Neural cell (in vitro differentiated cells): ENCODE results near the gene SLC24A5. TPM values are rescaled to one million over a fixed set of nuclear protein-coding genes. Genes with fewer than 3 reads are reported as not detected.
A peak's percentile ranks its signal among the peaks of the same experiment; 100 is the strongest.

ENCODE experiments used
- H2AFZ ChIP-seq: fragments of 200-600, 300-800 bp; sonication (generic), shearing (Covaris generic); 2 replicates; pipeline ENCODE4 v1.6.0; 2014; ENCODE audit warnings: low read depth, mild to moderate bottlenecking, antibody characterized with exemption, low read length, moderate library complexity
- H3F3A ChIP-seq: fragments of 200-600 bp; shearing (Covaris generic); 2 replicates; pipeline ENCODE4 v1.6.1; 2016; ENCODE audit warnings: mild to moderate bottlenecking, moderate library complexity, mixed read lengths, antibody characterized with exemption, low read length; ENCODE audit not compliant: insufficient read depth, poor library complexity, severe bottlenecking
- H3K27ac ChIP-seq: fragments of 200-600, 300-800 bp; sonication (generic), shearing (Covaris generic); 2 replicates; pipeline ENCODE4 v1.5.1; 2014; ENCODE audit warnings: mild to moderate bottlenecking, low read length, moderate library complexity
- H3K27me3 ChIP-seq: fragments of 300-800, 200-600 bp; sonication (generic), shearing (Covaris generic); 2 replicates; pipeline ENCODE4 v1.6.0; 2014; ENCODE audit warnings: mild to moderate bottlenecking, low read depth, low read length, moderate library complexity; ENCODE audit not compliant: insufficient read depth
- H3K36me3 ChIP-seq: fragments of 300-800, 200-600 bp; sonication (generic), shearing (Covaris generic); 2 replicates; pipeline ENCODE4 v1.5.1; 2014; ENCODE audit warnings: mild to moderate bottlenecking, antibody characterized with exemption, low read length, moderate library complexity; ENCODE audit not compliant: insufficient read depth
- H3K4me2 ChIP-seq: fragments of 300-800, 200-600 bp; sonication (generic), shearing (Covaris generic); 2 replicates; pipeline ENCODE4 v1.6.0; 2014; ENCODE audit warnings: mild to moderate bottlenecking, low read length
- H3K4me3 ChIP-seq: fragments of 300-800, 200-600 bp; sonication (generic), shearing (Covaris generic); 2 replicates; pipeline ENCODE4 v1.5.1; 2014; ENCODE audit warnings: mild to moderate bottlenecking, low read length, moderate library complexity
- H3K79me2 ChIP-seq: fragments of 200-600 bp; shearing (Covaris generic); replicated peaks from 2 replicates; pipeline ENCODE4 v1.6.0; 2014; ENCODE audit warnings: mild to moderate bottlenecking, low read length, moderate library complexity; ENCODE audit not compliant: insufficient read depth
- H3K9ac ChIP-seq: fragments of 300-800, 200-600 bp; sonication (generic), shearing (Covaris generic); 2 replicates; pipeline ENCODE4 v1.6.1; 2016; ENCODE audit warnings: mild to moderate bottlenecking, low read length, mixed read lengths
- H3K9me2 ChIP-seq: fragments of 200-600 bp; shearing (Covaris generic); 2 replicates; pipeline ENCODE4 v1.6.1; 2016; ENCODE audit warnings: mild to moderate bottlenecking, low read length, mixed read lengths; ENCODE audit not compliant: insufficient read depth
- H3K9me3 ChIP-seq: fragments of 200-600, 300-800 bp; sonication (generic), shearing (Covaris generic); 2 replicates; pipeline ENCODE4 v1.6.1; 2016; ENCODE audit warnings: mild to moderate bottlenecking, mixed run types, low read length, moderate library complexity, mixed read lengths
- H4K20me1 ChIP-seq: fragments of 200-600 bp; shearing (Covaris generic); 2 replicates; pipeline ENCODE4 v1.6.1; 2016; ENCODE audit warnings: mild to moderate bottlenecking, mixed run types; ENCODE audit not compliant: insufficient read depth
- EP300 ChIP-seq: fragments of 450-650 bp; conservative IDR thresholded peaks from 2 replicates; pipeline ENCODE4 v1.6.1; 2014; ENCODE audit warnings: antibody characterized with exemption, mild to moderate bottlenecking, moderate library complexity; ENCODE audit not compliant: poor library complexity, severe bottlenecking
- EZH2 ChIP-seq: fragments of 200-600, 300-800 bp; shearing (Covaris generic), sonication (generic); IDR thresholded peaks from 2 replicates; pipeline ENCODE4 v1.6.1; 2014; ENCODE audit warnings: antibody characterized with exemption, low read length, borderline replicate concordance, mild to moderate bottlenecking; ENCODE audit not compliant: insufficient read depth, poor library complexity, severe bottlenecking
- MXI1 ChIP-seq: fragments of 450-650 bp; conservative IDR thresholded peaks from 2 replicates; pipeline ENCODE4 v1.6.1; 2014; ENCODE audit warnings: antibody characterized with exemption, mild to moderate bottlenecking; ENCODE audit not compliant: poor library complexity, severe bottlenecking
- RAD21 ChIP-seq: fragments of 450-650 bp; conservative IDR thresholded peaks from 2 replicates; pipeline ENCODE4 v1.6.1; 2014; ENCODE audit warnings: antibody characterized with exemption, mild to moderate bottlenecking, moderate library complexity
- SMC3 ChIP-seq: fragments of 450-650 bp; conservative IDR thresholded peaks from 2 replicates; pipeline ENCODE4 v1.6.1; 2014; ENCODE audit warnings: antibody characterized with exemption, mild to moderate bottlenecking, moderate library complexity; ENCODE audit not compliant: poor library complexity
- TAF1 ChIP-seq: IDR thresholded peaks from 2 replicates; pipeline ENCODE4 v1.6.1; 2012; ENCODE audit warnings: low read depth
- polyA plus RNA-seq: library from polyadenylated mRNA; depleted of rRNA; stranded (reverse); fragments of >200 nt; gene quantifications from 2 replicates; pipeline ENCODE4 v1.2.3, GENCODE V29; 2014
- TF ChIP-seq, protein P1 (sequence below): fragments of 450-650 bp; IDR thresholded peaks from 2 replicates; pipeline ENCODE4 v1.5.1; 2014; ENCODE audit warnings: antibody characterized with exemption, mild to moderate bottlenecking, moderate library complexity; ENCODE audit not compliant: poor library complexity, severe bottlenecking
- TF ChIP-seq, protein P2 (sequence below): IDR thresholded peaks from 2 replicates; pipeline ENCODE4 v1.6.1; 2012; ENCODE audit warnings: borderline replicate concordance

SLC24A5 gene
- polyA plus RNA-seq, 1 donor from 2014 or later: 0.78 TPM

DNA sequence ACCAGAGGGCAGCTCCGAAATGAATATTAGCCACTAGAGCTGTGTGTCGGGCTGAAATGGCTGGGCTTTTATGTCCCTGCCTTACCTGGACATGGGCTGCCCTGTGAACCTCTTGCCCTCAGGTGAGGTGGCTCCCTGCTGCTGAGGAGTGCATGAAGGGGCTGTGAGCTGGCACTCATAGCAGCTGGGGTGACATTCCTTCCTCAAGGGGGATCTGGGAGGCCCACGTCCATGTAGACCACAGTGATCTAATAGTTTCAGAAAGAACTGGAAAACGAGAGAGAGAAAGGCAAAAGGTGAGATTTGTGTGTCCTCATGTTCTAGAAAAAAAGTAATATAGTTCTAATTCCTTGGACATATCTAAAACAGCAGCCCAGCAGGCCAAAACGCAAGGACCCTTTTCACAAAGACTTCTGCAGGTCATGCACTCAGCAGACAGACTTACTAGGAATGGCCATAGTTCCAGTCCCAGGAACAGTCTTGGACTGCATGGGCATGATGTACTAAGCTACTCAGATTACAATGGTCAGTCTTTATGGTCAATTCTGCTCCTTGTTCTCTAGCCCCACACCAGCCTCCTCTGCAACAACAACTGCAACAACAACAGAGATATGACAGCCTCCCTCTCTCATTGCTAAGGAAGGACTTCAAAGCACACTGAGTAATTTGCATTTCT is 10.8 kb upstream of the SLC24A5 start:
- Histone ChIP-seq H3K79me2 (no peaks in the 10 kb centered on the region), H3K4me2 (no peak overlapping the region), H3K4me3 (no peak overlapping the region), H3K9ac (no peak overlapping the region), H3K9me3 (no peaks in the 10 kb centered on the region), H3F3A (no peaks in the 10 kb centered on the region), H3K36me3 (no peaks in the 10 kb centered on the region), H4K20me1 (no peaks in the 10 kb centered on the region), H2AFZ (no peak overlapping the region), H3K27ac (no peak overlapping the region), H3K27me3 (no peaks in the 10 kb centered on the region), H3K9me2 (no peaks in the 10 kb centered on the region)
- TF ChIP-seq RAD21 (no peak), MXI1 (no peak), SMC3 (no peak), EZH2 (no peak), EP300 (no peak)
- TF ChIP-seq, protein P1, sequence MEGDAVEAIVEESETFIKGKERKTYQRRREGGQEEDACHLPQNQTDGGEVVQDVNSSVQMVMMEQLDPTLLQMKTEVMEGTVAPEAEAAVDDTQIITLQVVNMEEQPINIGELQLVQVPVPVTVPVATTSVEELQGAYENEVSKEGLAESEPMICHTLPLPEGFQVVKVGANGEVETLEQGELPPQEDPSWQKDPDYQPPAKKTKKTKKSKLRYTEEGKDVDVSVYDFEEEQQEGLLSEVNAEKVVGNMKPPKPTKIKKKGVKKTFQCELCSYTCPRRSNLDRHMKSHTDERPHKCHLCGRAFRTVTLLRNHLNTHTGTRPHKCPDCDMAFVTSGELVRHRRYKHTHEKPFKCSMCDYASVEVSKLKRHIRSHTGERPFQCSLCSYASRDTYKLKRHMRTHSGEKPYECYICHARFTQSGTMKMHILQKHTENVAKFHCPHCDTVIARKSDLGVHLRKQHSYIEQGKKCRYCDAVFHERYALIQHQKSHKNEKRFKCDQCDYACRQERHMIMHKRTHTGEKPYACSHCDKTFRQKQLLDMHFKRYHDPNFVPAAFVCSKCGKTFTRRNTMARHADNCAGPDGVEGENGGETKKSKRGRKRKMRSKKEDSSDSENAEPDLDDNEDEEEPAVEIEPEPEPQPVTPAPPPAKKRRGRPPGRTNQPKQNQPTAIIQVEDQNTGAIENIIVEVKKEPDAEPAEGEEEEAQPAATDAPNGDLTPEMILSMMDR: no peak

DNA sequence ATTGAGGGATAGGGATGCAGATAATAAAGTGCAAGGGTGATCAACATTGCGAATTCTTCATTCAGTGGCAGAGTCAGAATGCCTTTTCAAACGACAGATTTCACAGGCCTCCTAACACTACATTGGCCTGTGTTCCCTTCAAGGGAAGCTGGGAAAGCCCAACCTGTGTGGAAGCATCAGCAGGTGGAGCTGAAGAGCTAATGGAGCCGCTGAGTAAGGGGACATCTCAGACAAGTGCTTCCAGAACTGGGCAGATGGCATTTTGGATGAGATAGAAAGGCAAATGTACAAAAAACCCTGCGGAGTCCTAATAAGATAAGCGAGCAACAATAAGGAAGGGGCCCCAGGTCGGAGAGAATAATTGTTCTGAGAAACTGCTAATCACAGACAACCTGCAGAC is 8.5 kb upstream of the SLC24A5 start:
- no peaks in the 10 kb centered on the region for H3K27me3 ChIP-seq
- H3K9ac ChIP-seq: no peak overlapping the region
- no peak overlapping the region for H2AFZ ChIP-seq
- no peak overlapping the region for H3K27ac ChIP-seq
- H3K4me2 ChIP-seq: no peak overlapping the region
- H3K9me3 ChIP-seq: no peaks in the 10 kb centered on the region
- TF ChIP-seq TAF1 (no peak), MXI1 (no peak), SMC3 (peak; percentile 71), RAD21 (peak; percentile 62)
- TF ChIP-seq, protein P2, sequence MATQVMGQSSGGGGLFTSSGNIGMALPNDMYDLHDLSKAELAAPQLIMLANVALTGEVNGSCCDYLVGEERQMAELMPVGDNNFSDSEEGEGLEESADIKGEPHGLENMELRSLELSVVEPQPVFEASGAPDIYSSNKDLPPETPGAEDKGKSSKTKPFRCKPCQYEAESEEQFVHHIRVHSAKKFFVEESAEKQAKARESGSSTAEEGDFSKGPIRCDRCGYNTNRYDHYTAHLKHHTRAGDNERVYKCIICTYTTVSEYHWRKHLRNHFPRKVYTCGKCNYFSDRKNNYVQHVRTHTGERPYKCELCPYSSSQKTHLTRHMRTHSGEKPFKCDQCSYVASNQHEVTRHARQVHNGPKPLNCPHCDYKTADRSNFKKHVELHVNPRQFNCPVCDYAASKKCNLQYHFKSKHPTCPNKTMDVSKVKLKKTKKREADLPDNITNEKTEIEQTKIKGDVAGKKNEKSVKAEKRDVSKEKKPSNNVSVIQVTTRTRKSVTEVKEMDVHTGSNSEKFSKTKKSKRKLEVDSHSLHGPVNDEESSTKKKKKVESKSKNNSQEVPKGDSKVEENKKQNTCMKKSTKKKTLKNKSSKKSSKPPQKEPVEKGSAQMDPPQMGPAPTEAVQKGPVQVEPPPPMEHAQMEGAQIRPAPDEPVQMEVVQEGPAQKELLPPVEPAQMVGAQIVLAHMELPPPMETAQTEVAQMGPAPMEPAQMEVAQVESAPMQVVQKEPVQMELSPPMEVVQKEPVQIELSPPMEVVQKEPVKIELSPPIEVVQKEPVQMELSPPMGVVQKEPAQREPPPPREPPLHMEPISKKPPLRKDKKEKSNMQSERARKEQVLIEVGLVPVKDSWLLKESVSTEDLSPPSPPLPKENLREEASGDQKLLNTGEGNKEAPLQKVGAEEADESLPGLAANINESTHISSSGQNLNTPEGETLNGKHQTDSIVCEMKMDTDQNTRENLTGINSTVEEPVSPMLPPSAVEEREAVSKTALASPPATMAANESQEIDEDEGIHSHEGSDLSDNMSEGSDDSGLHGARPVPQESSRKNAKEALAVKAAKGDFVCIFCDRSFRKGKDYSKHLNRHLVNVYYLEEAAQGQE: no peak
- TF ChIP-seq, protein P1: peak; percentile 67
- H3K9me2 ChIP-seq: no peaks in the 10 kb centered on the region
- no peak overlapping the region for H3K4me3 ChIP-seq
- no peaks in the 10 kb centered on the region for H3K79me2 ChIP-seq
- no peaks in the 10 kb centered on the region for H3K36me3 ChIP-seq
- no peaks in the 10 kb centered on the region for H3F3A ChIP-seq
- no peaks in the 10 kb centered on the region for H4K20me1 ChIP-seq
